HG02763 (cell line): ENCODE results near the gene AMIGO3.
"Not testable (repeated sequence)": the region's sequence is repeated elsewhere in the genome, so short reads cannot be mapped to it uniquely, and the experiment has no call there.

ENCODE experiments used
- ATAC-seq: cut with Tn5 transposase; IDR thresholded peaks from one replicate; pipeline ENCODE4 v1.9.1; 2021; ENCODE audit warnings: mild to moderate bottlenecking, moderate library complexity; ENCODE audit not compliant: unreplicated experiment

Gene AMIGO3

DNA sequence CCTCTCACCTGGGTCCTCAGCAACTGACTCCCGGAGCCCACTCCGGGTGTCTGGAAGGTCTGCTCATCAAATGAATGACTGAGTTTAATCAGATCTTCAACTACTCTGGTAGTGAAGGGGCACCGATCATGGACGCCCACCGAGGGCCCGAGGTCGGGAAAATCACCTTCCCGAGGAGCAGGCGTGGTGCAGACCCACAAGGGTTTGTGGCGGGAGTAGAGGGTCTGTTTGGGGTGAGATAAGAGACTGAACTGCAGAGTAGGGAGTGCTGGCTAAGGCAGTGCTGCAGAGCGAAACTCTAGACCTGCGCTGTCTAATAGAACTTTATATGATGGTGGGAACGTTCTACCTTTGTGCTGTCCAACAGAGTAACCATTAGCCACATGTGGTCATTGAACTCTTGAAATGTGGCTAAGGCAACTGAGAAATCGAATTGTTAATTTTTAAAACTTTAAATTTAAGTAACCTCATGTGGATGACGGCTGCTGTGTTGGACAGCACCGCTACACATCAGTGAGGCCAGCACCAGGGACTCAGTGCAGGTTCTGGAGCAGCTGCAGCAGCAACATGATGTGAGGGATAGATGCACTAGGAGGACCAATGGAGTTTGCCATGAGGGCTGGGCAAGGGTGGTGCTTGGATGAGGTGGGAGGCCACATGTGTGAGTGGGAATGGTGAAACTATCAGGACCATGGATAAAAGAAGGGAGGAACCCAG is 29.4 kb downstream of the AMIGO3 start:
- ATAC-seq, result not testable (repeated sequence)

DNA sequence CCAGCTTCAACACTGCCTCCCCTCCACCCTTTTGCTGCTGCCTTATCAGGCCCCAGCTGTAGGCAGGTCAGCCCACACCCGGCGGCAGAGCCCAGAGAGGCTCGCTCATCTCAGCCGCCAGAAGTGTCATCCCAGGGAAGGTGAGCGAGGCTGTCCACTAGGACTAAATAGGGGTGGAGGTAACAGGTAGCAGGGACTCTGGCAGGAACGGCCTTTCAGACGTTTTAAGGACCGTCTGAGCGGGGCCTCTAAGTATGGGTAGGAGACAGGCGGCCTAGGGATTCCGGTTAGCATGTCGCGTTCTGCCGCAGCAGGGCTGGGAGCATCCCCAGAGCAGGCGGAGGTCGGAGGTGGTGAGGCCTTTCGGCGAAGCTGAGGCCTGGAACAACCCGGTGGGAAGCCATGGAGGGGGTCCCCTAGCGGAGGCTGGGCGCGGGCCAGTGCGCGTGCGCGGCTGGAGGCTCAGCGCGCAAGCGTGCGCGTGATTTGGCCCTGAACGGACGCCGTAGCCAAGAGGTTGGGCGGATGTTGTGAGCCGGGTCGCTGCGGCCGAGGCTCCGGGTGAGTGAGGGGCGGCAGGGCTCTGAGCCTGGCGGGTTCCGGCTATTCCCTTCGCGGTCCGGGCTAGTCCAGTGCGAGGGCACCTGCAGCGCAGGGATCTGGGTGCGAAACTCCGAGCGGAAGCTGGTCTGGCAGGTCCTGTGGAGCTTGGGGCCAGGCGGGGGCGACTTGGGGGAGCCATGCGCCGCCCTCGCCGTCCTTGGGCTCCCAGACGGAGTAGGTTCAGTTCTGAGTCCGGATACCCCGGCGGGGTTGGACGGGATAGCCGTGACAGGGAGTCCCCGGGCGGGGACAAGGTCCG is 30.2 kb downstream of the AMIGO3 start, which contains the start of the genes MST1 and RNF123:
TSS of gene MST1 (minus strand) at position 429 of the 862 bp plus-strand sequence. CDS start 783 bp downstream, outside the sequence.
TSS of gene RNF123 (plus strand) at position 512 of the 862 bp plus-strand sequence. CDS start 1,609 bp downstream, outside the sequence.
- ATAC-seq, result peak; percentile 63

DNA sequence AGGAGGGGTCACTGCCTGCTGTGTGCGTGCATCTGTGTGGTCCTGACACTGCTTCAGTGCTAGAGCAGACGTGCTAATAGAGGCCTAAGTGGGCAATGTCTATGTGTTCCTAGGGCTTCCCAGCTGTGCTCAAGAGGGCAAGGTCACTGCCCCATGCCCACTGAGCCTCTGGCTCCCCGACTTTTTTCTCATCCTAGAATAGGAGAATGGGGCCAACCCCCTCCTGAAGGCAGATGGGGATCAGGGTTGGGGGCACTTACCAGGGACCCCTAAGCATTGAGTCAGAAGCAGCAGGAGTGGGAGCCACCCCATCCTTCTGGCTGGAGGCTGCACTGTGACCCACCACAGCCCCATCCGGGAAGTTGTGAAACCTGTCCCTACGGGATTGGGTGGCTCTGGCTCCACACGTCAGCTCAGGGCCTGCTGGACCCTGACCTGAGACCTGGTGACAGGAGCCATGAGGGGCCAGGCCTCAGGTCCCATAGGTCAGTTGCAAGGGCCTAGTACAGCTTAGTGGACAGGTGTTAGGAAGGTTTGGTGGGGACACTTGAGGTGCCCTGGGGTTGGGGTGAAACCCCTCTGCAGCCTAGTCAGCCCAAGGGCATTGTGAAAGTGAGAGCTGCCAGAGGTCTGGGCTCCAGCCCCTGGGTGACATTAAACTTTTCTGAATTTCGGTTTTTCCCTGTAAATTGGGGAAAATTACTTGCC is 31.0 kb downstream of the AMIGO3 start:
- ATAC-seq, result not testable (repeated sequence)

DNA sequence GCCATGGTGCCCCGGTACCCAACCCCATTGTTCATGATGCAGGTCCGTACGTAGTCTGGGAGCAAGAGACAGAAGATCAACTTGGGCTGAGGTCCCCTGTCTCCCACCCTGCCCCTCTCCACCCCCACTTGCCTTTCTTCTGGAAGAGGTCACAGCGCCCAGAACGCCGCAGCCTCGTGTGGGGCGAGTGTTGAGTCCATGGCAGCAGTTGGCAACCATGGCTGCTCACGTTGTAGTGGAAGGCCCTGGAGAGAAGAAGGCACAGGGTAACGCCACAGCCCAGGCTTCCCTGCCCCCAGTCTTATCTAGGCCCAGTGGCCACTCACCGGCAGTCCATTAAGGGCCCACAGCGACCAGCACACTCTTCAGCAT is 32.1 kb downstream of the AMIGO3 start:
- not testable (repeated sequence) for ATAC-seq

DNA sequence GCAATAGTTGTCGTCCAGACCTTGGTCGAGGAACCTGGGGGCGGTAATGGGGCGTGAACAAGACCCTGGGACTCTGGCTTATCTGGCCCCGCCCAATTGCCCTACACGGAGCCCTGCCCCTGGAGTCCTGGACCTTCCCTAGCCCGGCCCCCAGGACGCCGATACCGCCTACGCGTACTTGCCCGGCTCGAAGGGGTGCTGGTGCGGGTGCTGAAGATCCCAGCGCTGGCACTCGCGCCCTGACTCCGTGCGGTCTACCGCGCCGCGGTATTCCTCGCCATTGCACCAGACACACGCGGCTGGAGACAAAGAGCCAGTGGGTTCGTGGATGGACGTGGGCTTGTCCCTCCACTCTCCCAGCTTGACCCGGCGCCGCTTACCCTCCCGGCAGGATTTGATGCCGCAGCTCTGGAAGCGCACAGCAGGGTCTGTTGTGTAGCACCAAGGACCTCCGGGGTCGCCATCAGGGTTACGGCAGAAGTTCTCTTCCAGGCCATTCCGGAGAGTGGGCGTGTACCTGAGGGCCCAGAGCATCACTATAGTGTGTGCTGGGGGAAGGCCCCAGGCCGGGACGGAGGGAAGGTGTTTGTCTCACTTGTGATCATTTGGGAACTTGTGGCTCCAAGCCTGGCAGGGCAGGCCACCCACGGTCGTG is 32.6 kb downstream of the AMIGO3 start:
- ATAC-seq, result not testable (repeated sequence)

DNA sequence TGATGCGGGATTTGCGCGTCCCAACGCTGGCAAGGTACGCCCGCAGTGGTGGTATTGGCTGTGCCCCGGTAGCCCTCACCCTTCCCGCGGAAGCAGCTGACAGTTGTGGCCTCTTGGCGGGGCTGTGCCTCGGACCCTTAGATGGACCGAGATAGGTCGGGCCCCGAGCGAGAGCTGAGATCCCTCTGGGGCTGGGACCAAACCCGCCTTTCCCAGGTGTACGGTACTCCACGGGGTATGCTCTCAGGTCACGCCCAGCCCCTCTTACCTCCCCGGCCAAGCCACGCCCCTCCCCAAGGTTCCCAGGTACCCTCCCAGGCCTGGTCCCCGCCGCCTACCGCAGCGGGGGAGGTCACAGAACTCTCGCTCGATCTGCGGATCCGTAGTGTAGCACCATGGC is 33.1 kb downstream of the AMIGO3 start:
- not testable (repeated sequence) for ATAC-seq

DNA sequence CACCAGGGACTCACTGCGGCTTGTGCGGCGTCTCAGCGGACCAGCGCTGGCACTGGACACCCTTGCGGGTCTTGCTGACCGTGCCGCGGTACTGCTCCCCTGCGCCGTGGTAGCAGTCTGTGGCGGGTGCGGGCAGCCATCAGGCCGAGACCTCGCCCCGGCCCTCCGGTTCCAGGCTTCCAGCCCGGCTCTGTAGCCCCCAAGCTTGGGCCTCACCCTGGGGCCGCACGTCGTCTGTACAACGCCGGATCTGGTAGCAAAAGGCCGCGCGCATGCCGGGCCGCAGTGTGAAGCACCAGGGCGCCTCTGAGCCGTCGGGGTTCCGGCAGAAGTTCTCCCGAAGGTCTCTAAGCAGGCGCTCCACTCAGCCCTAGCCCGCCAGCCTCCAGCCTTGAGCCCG is 33.6 kb downstream of the AMIGO3 start:
- ATAC-seq, result not testable (repeated sequence)

DNA sequence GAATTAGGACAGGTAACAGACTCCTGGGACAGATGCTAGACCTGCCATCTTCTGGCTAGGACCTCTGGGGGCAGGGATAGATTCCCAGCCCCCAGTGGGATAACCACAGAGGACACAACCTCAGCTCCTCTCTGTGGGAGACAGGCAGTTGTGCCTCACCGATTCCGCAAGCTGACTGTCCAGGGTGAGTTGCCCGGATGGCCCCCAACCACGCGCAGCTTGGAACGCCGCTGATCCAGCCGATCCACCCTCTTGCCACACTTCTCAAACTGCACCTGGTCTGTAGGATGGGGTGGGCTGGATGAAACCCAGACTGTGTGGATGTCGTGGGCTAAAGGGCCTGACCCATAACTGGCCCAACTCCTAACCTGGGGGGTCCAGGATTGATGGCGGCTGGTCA is 34.4 kb downstream of the AMIGO3 start:
- ATAC-seq, result not testable (repeated sequence)

DNA sequence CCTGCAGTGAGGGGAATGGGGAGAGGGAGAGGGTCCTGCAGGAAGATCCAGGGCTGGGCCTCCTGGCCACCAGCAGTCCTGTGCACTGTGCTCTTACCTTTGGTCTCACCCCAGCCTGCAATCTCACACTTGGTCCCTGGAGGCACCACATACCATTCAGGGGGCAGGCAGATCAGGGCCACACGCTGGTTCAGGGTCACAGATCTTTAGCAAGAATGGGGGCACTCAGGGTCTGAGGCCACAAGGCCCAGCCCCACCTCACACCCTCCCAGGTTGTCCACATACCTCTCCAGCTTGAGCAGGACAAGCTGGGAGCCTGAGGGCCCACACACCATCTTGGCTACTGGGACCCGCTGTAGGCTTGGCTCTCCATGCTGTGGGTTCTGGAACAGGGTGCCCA is 35.0 kb downstream of the AMIGO3 start:
- ATAC-seq, result not testable (repeated sequence)

DNA sequence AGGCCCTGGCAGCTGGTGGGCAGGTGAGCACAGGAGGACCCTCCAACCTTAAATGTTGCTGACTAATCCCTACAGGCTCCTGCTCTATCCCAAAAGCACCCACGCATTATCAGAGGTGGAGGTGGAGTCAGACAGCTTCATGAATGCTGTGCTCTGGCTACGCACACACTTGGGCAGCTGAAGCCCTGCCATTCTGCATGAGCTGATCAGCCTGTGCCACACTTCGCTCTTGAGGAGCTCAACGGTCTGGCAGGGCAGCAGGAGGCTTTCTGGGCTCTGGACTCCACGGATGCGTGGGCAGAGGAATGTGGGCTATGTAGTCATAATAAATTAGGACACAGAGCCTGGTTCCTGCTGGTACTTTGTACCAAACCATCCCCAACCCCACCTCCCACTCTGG is 36.3 kb downstream of the AMIGO3 start:
- ATAC-seq, result no peak

DNA sequence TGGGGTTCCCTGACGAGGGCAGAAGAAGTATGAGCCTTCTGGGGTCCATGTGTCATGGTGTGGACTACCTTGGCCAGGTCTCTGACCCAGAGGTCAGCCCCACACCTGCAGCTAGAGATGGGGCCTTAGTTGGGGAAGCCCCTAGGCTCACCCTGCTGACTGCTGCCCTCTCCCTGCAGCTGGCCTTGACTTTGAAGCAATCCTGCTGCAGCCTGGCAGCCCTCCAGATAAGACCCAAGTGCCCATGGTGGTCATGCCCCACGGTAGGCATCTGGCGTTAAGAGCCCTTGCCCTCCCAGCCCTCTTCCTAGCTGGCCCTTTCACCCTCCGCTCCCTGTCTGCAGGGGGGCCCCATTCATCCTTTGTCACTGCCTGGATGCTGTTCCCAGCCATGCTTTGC is 37.9 kb downstream of the AMIGO3 start:
- no peak for ATAC-seq

DNA sequence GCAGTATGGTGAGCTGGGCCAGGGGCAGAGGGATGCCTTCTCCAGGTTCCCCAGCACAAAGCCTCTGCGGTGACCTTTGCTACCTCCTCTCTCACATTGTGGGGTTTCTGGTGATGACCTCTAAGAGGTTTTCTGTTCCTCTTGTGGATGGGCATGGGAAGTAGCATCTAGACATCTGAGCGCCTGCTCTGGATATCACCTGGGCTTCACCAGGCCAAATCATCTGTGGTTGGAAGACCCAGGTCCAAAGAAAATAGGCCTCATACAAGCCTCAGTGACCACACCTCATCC is 38.3 kb downstream of the AMIGO3 start:
- no peak for ATAC-seq

DNA sequence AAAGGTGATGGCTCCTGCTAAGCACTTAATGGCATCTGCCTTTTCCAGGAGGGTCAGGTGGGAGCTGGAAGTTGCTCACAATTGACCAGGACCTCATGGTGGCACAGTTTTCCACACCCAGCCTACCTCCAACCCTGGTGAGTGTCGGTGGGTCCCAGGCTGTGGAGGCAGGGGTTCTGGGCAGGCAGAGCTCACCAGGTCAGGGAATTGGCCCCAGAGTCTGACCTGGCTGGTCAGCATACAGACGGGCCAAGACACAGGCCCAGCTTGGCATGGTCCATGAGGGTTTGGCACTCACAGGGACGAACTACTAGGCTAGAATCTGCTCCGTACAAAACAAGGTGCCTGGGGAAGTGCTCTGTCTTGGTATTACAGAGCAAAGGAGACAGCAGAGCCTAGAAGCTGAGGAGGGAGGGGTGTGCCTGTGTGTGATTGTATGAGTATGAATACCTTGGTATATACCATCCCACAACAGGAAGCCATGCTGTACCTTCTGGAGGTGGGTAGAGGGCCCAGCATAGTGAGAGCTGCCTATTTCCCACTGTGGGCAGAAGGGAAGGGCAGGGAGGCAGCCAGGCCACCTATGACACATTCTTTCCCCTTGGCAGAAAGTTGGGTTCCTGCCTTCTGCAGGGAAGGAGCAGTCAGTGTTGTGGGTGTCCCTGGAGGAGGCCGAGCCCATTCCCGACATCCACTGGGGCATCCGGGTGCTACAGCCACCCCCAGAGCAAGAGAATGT is 38.8 kb downstream of the AMIGO3 start:
- no peak for ATAC-seq

DNA sequence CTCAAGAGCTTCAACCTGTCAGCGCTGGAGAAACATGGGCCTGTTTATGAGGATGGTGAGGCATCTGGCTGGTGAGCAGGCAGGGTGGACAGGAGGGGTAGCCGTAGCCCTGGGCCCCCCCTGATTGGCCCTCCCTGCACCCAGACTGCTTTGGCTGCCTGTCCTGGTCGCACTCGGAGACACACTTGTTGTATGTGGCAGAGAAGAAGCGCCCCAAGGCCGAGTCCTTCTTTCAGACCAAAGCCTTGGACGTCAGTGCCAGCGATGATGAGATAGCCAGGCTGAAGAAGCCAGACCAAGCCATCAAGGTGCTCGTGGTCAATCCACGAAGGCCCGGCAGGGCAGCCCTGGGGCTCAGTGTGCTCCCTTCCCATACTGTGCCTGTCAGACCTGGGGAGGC is 43.6 kb downstream of the AMIGO3 start:
- ATAC-seq, result no peak

DNA sequence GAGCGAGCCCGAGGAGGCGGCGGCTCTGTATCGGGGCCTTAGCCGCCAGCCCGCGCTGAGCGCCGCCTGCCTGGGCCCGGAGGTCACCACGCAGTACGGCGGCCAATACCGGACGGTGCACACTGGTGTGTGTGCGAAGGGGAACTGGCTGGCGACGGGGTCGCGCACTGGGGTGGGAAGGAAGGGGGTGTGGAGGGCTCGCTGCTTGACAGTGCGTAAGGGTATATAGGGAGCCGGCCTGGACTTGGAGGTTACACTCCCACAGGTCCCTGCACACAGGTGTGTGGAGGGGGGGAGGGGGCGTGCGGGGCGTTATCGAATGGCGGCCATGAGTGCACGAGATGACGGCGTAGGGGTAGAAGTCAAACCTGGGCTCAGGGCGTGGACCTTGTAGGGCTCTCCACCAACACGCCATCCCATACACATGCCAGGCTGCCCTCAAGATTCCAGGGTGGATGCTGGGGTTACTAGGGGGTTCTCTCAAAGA is 44.9 kb downstream of the AMIGO3 start:
- no peak for ATAC-seq

DNA sequence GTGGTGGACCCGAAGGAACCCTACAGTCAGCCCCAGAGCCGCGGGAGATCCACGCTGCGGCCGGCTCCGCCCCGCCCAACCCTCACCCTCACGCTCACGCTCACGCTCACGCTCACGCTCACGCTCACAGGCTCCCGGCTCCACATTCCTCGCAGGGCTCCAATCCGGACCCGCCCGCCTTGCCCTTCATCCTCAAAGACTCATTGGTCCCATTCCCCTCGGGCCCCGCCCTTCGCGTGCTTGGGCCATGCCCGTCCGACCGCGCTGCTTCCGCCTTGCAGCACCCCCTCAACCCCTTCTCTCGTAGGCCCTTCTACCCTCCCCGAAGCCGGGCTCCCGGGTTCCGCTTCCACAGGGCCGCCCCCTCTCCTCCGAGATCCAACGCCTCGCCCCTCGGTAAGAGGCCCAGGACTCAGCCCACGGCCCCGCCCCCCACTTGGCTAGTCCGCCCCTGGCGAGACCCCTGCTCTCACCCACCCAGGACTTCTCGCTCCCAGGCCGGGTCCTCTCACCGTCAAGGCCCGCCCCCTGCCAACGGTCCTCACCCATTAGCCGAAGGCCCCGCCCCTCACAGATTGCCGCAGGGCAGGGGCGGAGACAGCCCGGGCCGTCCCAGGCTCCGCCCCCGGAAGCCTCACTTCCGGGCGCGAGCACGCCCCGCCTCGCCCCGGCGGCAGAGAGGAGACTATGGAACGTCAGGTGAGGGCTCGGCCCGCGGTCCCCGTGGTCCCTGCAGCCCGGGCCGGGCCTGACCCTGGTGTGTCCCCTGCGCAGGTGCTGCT is 45.6 kb downstream of the AMIGO3 start, which contains the start of gene APEH:
TSS of gene APEH (plus strand) at position 637 of the 782 bp plus-strand sequence. CDS start at position 688, 51 bp downstream.
- peak; percentile 81 for ATAC-seq

DNA sequence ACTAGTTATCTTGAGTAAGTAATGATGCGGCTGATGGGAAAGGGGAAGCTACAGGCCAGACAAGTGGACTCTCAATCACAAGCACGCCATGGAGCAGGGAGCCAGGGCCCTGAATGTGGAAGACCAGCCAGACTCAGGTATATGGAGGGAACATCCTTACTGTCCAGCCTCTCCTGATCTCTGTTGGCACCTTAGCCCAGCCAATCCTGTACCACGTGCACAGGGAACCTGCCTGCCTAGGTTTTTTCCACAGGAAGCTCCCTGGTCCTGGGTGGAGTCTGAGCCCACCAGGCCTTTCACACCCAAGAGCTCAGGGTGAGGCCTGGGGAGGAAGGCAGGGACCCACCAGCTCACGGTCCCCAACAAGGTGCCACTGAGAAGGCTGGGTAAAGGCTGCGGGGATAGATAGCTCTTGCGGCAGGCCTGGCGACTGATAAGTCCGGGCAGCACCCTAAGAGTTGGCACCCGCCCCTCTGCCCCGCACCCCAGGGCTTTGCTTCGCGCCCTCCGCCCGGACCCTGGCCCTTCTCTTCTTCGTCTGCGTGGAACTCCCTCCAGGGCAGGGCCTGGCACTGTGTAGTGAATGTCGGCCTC is 46.3 kb downstream of the AMIGO3 start:
- no peak for ATAC-seq
